ENCODE results near the gene SRSF1. TPM values are rescaled to one million over a fixed set of nuclear protein-coding genes. Genes with fewer than 3 reads are reported as not detected.
"Not testable (repeated sequence)": the region's sequence is repeated elsewhere in the genome, so short reads cannot be mapped to it uniquely, and the experiment has no call there.

SRSF1 gene
- total RNA-seq, 4 donors from 2014 or later, result 116 to 429 (median 147) TPM

GRCh38 chr17:58051468-58051867, 44.4 kb upstream of the SRSF1 start:
- no peaks in the 10 kb centered on the region for H3K27me3 ChIP-seq
- H3K27ac ChIP-seq, result no peak overlapping the region
- intact Hi-C loops (cut with DNase I; ENCODE audit: low total_unique reads), result no loop called here
- DNase-seq, result no peak
- H3K4me3 ChIP-seq, result no peak overlapping the region
- TF ChIP-seq CTCF (IDR thresholded peaks at IDR 0.05) (no peak), POLR2A (IDR thresholded peaks at IDR 0.05) (no peak)
- H3K4me1 ChIP-seq, result no peaks in the 10 kb centered on the region
- no peaks in the 10 kb centered on the region for H3K9me3 ChIP-seq
- H3K36me3 ChIP-seq, result no peaks in the 10 kb centered on the region

- no peak for DNase-seq
- Histone ChIP-seq H3K36me3 (no peaks in the 10 kb centered on the region), H3K27me3 (no peaks in the 10 kb centered on the region), H3K4me1 (no peaks in the 10 kb centered on the region), H3K4me3 (no peak overlapping the region), H3K27ac (no peak overlapping the region), H3K9me3 (no peaks in the 10 kb centered on the region)
- no peak for TF ChIP-seq CTCF (IDR thresholded peaks at IDR 0.05)
- no peak for TF ChIP-seq POLR2A (IDR thresholded peaks at IDR 0.05)
- intact Hi-C loops (cut with DNase I; ENCODE audit: low total_unique reads), result no loop called here
These were observed 43.9 kb upstream of the SRSF1 start for GRCh38 chr17:58050966-58051365.

GRCh38 chr17:58049533-58049932, 42.5 kb upstream of the SRSF1 start:
- no peak overlapping the region for H3K27ac ChIP-seq
- no peaks in the 10 kb centered on the region for H3K9me3 ChIP-seq
- intact Hi-C loops (cut with DNase I; ENCODE audit: low total_unique reads), result no loop called here
- no peaks in the 10 kb centered on the region for H3K36me3 ChIP-seq
- TF ChIP-seq POLR2A (IDR thresholded peaks at IDR 0.05), result no peak
- TF ChIP-seq CTCF (IDR thresholded peaks at IDR 0.05), result no peak
- H3K4me1 ChIP-seq, result no peaks in the 10 kb centered on the region
- H3K27me3 ChIP-seq, result no peaks in the 10 kb centered on the region
- H3K4me3 ChIP-seq, result no peak overlapping the region
- no peak for DNase-seq

- DNase-seq, result no peak
- Histone ChIP-seq H3K27ac (no peak overlapping the region), H3K27me3 (no peaks in the 10 kb centered on the region), H3K4me3 (no peak overlapping the region), H3K36me3 (no peaks in the 10 kb centered on the region), H3K9me3 (no peaks in the 10 kb centered on the region), H3K4me1 (no peaks in the 10 kb centered on the region)
- no peak for TF ChIP-seq POLR2A (IDR thresholded peaks at IDR 0.05)
- no peak for TF ChIP-seq CTCF (IDR thresholded peaks at IDR 0.05)
- intact Hi-C loops (cut with DNase I; ENCODE audit: low total_unique reads), result no loop called here
These were observed 40.5 kb upstream of the SRSF1 start for GRCh38 chr17:58047376-58048150.

GRCh38 chr17:58046239-58047094, 39.4 kb upstream of the SRSF1 start:
- intact Hi-C loops (cut with DNase I; ENCODE audit: low total_unique reads), result no loop called here
- Histone ChIP-seq H3K36me3 (no peaks in the 10 kb centered on the region), H3K9me3 (no peaks in the 10 kb centered on the region), H3K27ac (no peak overlapping the region), H3K27me3 (no peaks in the 10 kb centered on the region), H3K4me1 (no peaks in the 10 kb centered on the region), H3K4me3 (no peak overlapping the region)
- no peak for TF ChIP-seq CTCF (IDR thresholded peaks at IDR 0.05)
- no peak for TF ChIP-seq POLR2A (IDR thresholded peaks at IDR 0.05)
- no peak for DNase-seq

- intact Hi-C loops (cut with DNase I; ENCODE audit: low total_unique reads); H3K9me3 ChIP-seq; H3K27ac ChIP-seq; H3K27me3 ChIP-seq; H3K36me3 ChIP-seq; DNase-seq; H3K4me3 ChIP-seq; H3K4me1 ChIP-seq: not testable (repeated sequence)
These were observed 37.2 kb upstream of the SRSF1 start for GRCh38 chr17:58044256-58044655.
